ENCODE measurements around the gene TMC6. TPM values are rescaled to one million over a fixed set of nuclear protein-coding genes. Genes with fewer than 3 reads are reported as not detected.
"Not testable (repeated sequence)": the region's sequence is repeated elsewhere in the genome, so short reads cannot be mapped to it uniquely, and the experiment has no call there.

The TMC6 gene
- total RNA-seq, 1 donor from 2014 or later: 43.9 TPM

DNA sequence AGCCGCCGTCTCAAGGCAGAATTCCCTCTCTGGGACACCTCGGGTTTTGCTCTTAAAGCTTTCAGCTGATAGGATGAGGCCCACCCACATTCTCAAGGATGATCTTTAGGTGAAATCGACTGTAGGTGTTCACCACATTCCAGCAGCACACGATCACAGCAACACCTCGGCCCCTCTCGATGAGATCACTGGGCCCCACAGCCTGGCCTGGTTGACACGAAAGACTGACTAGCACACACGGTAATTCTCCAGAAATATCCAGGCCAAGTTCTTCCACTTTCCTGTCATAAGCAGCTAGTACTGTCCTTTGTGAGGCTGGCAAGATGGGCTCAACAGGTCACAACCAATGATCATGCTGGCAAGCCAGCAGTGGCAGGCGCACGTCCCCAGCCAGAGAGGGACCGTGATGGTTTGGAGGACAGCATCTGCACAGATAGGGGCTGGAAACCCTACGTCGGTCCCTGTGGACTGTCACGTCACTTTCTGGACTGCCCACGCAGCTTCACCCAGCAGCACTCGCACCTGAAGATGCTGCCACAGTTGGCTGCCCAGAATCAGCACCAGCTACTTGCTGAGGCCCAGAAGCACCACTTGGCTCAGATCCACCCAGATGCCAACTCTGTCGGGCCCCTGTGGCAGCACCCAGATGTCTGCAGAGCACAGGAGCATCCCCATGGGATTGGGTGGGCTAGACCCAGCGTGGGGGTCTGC, 17.4 kb downstream of the TMC6 start:
- no peak for DNase-seq (ENCODE audit: low spot score)

GRCh38 chr17:78110363-78111015, 18.1 kb downstream of the TMC6 start:
- no peak for DNase-seq (ENCODE audit: low spot score)

- DNase-seq (ENCODE audit: low spot score): no peak
These were observed 19.1 kb downstream of the TMC6 start for GRCh38 chr17:78109489-78109761.

DNA sequence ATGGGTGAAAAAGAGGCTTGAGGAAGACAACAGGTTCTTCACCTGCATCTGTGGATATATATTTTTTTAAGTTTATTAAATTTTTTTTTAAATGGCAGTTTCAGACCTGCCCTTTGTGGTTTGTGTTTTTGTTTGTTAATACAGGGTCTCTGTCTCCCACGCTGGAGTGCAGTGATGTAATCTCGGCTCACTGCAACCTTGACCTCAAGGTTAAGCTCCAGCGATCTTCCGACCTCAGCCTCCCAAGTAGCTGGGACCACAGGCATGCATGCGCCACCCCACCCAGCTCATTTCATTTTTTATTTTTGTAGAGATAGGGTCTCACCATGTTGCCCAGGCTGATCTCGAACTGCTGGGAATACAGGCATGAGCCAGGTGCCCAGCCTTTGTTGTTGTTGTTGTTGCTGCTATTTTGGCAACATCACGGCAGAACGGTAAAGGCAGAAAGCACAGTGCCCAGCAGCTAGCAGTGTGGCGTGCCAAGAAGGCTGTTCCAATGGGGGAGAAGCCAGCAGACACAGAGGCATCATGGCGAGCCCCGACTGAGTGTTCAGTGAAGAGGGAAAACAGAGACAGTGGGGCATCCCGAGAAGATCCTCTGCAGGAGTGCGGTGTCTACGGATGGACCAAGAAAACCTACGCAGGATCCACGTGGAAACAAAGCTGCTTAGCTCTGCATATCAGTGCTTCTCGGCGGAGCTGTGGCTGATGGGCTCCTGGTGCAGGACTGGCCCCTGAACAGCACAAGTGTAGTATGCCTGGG, 19.6 kb downstream of the TMC6 start:
- DNase-seq (ENCODE audit: low spot score): no peak

DNA sequence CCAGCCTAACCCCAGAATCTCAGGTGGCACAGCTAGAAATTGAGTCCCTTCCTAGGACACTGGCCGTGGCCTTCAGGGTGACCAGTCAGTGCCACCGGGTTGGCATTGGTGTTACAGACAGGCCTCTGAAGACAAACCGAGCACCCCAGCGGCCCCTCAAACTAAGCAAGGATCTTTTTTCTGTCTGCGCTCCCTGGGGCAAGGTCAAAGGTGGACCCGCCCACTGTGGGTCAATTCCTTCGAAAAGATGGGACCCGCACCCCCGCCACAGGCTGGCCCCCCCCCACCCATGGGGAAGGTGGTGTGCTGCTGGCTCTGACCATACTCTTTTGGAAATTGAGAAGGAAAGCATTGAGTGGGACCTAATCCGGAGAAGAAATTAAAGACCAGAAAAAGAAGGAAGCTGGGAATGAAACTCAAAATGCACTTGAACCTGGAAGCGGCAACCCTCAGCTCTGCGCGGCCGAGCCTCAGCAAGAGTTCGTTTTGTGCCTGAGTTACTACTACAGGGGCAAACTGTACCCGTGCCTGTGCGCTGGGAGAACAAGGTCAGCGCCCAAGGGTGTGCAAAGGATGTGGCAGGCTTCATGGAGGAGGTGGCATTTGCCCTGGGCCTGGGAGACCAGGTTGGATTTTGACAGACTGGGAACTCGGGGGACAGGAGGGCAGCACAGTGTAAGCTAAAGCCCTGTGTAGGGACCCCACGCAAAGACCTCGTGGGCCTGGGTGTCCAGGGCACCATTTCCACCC, 20.4 kb downstream of the TMC6 start:
- DNase-seq (ENCODE audit: low spot score): no peak

DNA sequence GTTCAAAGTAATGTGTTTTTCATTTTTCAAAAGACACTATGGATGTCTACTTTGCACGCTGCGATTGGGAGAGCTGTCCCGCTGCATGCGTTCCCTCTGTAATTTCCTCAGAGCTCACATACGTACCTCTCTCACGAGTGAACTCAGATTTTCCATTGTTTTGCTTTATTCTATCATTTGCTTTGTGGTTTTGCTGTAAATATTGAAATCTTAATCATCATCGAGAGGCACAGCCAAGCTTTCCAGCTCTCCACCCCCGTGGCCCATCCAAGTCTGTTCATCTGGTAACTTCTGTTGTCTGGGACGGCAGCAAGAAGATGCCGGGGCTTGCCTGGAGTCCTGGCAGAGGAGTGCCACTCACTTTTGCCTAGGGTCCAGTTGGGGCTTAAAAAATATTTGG, 21.1 kb downstream of the TMC6 start:
- no peak for DNase-seq (ENCODE audit: low spot score)

GRCh38 chr17:78106211-78106610, 22.3 kb downstream of the TMC6 start:
- DNase-seq (ENCODE audit: low spot score): no peak

DNA sequence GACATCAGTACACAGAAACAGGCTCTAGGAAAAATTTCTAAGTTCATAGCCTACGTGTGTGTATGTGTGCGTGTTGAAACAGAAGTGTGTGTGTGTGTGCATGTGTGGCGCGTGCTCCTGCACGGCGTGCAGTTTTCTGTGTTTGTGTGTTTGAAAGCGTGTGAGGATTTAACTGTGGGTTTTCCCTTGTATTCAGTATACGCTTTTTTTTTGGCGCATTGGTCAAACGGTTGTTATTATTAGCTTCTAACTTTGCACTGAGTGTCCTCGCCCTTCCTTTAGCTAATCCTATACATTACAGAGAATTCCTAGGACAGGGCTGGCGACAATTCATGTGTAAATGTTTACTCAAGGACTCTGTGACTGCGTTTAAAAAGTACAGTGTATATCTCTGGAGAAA, 23.0 kb downstream of the TMC6 start:
- DNase-seq (ENCODE audit: low spot score): no peak

- no peak for DNase-seq (ENCODE audit: low spot score)
These were observed 23.5 kb downstream of the TMC6 start for GRCh38 chr17:78105101-78105500.

GRCh38 chr17:78104540-78104941, 24.0 kb downstream of the TMC6 start:
- no peak for DNase-seq (ENCODE audit: low spot score)

DNA sequence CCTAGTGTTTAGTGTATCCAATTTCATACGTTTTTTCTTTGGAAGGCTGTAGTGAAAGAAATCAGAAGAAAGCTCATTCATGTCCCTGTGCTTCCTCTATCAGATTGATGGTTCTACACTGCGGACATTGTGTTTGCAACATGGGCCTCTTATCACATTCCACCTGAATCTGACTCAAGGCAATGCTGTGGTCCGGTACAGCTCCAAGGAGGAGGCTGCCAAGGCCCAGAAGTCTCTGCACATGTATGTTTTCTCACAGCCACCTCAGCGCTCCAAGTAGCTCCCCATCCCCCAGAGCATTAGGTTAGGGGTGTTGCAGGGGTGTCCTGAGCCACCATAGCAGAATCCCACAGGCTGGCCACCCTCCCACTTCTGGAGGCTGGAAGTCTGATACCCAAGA, 25.2 kb downstream of the TMC6 start:
- no peak for DNase-seq (ENCODE audit: low spot score)

DNA sequence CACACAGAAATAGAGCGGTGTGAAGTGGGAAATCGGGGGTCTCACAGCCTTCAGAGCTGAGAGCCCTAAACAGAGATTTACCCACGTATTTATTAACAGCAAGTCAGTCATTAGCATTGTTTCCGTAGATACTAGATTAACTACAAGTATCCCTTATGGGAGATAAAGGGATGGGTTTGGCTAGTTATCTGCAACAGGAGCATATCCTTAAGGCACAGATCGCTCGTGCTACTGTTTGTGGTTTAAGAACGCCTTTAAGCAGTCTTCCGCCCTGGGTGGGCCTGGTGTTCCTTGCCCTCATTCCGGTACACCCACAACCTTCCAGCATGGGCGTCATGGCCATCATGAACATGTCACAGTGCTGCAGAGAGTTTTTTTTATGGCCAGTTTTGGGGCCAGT, 27.0 kb downstream of the TMC6 start:
- no peak for DNase-seq (ENCODE audit: low spot score)

DNA sequence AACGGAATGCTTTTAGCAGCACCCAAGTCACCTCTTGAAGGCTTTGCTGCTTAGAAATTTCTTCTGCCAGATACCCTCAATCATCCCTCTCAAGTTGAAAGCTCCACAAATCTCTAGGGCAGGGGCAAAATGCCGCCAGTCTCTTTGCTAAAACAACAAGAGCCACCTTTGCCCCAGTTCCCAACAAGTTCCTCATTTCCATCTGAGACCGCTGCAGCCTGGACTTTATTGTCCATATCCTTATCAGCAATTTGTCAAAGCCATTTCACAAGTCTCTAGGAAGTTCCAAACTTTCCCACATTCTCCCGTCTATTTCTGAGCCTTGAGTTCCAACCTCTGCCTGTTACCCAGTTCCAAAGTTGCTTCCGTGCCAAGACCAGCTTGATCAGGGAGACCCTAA, 27.4 kb downstream of the TMC6 start:
- DNase-seq (ENCODE audit: low spot score): no peak

GRCh38 chr17:78096093-78096492, 32.5 kb downstream of the TMC6 start:
- no peak for DNase-seq (ENCODE audit: low spot score)

DNA sequence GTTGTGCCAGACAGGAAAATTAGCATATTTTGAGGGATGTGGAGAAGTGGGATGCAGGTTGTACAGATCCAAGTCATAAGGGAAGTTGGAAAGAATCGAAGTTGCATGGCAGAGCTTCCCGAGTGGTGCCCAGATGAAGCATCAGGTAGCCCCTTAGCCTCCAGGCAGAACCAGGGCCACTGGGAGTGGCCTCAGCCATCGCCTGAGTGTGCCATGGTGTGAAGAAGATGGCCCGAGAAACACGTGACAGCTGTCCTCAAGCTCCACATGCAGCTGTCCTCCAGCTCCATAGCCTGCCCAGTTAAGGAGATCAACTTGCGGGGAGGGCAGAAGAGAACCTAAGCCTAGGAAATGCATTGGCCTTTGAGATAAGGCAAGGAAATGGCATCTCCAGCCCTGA, 33.5 kb downstream of the TMC6 start:
- DNase-seq (ENCODE audit: low spot score): no peak

- no peak for DNase-seq (ENCODE audit: low spot score)
These were observed 35.7 kb downstream of the TMC6 start for GRCh38 chr17:78092794-78093324.

DNA sequence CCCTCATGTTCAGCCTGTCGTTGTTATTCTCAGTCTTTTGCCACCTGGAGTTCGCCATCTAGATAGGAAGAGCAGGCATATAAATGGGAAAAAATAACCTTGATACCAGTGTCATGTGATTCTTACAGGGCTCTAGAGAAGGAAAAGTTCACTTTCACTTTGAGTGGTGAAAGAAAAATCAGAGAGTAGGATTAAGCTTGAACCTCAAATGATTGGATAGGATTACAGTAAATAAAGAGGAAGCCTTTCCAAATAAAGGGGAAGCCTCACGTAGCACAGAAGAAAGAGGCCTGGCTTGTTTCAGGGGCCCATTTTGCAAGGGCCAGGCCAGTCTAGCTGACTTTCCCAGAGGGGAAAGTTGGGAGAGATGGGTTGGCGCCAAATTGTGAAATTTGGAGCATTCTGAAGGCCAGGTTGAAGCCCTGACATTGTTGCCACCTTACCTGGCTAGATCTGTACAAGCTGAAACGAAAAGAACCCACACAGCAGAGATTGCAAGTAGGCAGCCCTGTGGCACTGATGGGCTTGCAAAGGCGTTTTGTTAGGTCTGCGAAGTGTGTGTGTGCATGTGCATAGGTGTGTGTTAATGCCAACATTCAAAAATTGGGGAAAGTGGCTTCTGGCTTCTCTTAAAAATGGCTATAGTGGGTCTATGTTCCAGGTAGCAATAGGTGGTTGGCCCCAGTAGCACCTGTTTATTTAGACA, 38.8 kb downstream of the TMC6 start:
- no peak for DNase-seq (ENCODE audit: low spot score)

- no peak for DNase-seq (ENCODE audit: low spot score)
These were observed 40.0 kb downstream of the TMC6 start for GRCh38 chr17:78088529-78088928.

DNA sequence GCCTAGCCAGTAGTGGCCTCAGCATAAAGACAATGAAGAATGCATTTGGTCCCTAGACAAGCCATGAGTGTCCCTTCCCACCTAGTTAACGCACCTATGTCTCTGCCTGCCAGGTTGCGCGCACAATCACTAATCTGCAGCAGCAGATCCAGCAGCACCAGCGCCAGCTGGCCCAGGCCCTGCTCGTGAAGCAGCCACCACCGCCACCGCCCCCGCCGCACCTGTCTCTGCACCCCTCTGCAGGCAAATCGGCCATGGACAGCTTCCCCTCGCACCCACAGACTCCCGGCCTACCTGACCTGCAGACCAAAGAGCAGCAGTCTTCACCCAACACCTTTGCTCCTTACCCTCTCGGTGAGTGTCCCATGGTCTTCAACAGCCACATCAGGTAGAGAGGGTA, 41.8 kb downstream of the TMC6 start:
- no peak for DNase-seq (ENCODE audit: low spot score)

- DNase-seq (ENCODE audit: low spot score): no peak
These were observed 45.6 kb downstream of the TMC6 start for GRCh38 chr17:78082988-78083387.

GRCh38 chr17:78082355-78082872, 46.1 kb downstream of the TMC6 start:
- not testable (repeated sequence) for DNase-seq (ENCODE audit: low spot score)

Data from mucosa of gallbladder (tissue), 1 donor.